IMR-90 (cell line): ENCODE results near the gene CALM1. TPM values are rescaled to one million over a fixed set of nuclear protein-coding genes. Genes with fewer than 3 reads are reported as not detected.

Source experiments
- ATAC-seq: fragments of 200-7000 bp; cut with Tn5 transposase; 2 replicates; pipeline ENCODE4 v1.9.1; 2020; ENCODE audit warnings: low read depth, mild to moderate bottlenecking, moderate library complexity
- BruUV-seq: library from RNA; stranded (reverse); fragments of 400-500 nt; replicated peaks from 2 replicates; lab custom pipeline; 2021; lab: Mats Ljungman, UMichigan
- CTCF ChIA-PET: fragments of 300-600 bp; formaldehyde crosslinking; extraction: SDS; loops from one replicate; lab custom pipeline; 2021; ENCODE audit warnings: antibody characterized with exemption; lab: Yijun Ruan, JAX
- POLR2A ChIA-PET: fragments of 300-600 bp; sonication (Branson Sonifier 250); formaldehyde crosslinking; loops from one replicate; lab custom pipeline; 2022; ENCODE audit warnings: antibody characterized with exemption; ENCODE audit not compliant: unreplicated experiment; lab: Charles Lee
- DNase-seq: peaks from one replicate; pipeline ENCODE4 v3.0.0; 2013
- H2AFZ ChIP-seq: replicated peaks from 2 replicates; pipeline ENCODE3; 2013; ENCODE audit warnings: low read length, mild to moderate bottlenecking; ENCODE audit not compliant: poor library complexity
- H2AK5ac ChIP-seq: 2 replicates; pipeline ENCODE4 v1.6.1; 2013; ENCODE audit warnings: low read depth, low read length, inconsistent platforms
- H2AK9ac ChIP-seq: replicated peaks from 2 replicates; pipeline ENCODE3; 2013; ENCODE audit warnings: mild to moderate bottlenecking, low read depth, low read length, moderate library complexity; ENCODE audit not compliant: poor library complexity
- H2BK120ac ChIP-seq: 2 replicates; pipeline ENCODE4 v1.6.1; 2013; ENCODE audit warnings: low read depth, low read length, inconsistent platforms
- H2BK15ac ChIP-seq: 3 replicates; pipeline ENCODE4 v1.6.1; 2013; ENCODE audit warnings: low read depth, low read length, inconsistent platforms
- H2BK20ac ChIP-seq: 2 replicates; pipeline ENCODE4 v1.6.1; 2013; ENCODE audit warnings: low read depth, mild to moderate bottlenecking, inconsistent platforms, low read length, moderate library complexity
- H2BK5ac ChIP-seq: 2 replicates; pipeline ENCODE4 v1.6.1; 2013; ENCODE audit warnings: mild to moderate bottlenecking, low read depth, low read length, inconsistent platforms; ENCODE audit not compliant: poor library complexity, severe bottlenecking
- H3K14ac ChIP-seq: replicated peaks from 2 replicates; pipeline ENCODE4 v1.6.1; 2013; ENCODE audit warnings: low read depth, low read length, inconsistent platforms
- H3K18ac ChIP-seq: 2 replicates; pipeline ENCODE4 v1.6.1; 2013; ENCODE audit warnings: low read depth, low read length, control low read depth
- H3K23ac ChIP-seq: 2 replicates; pipeline ENCODE4 v1.6.1; 2013; ENCODE audit warnings: low read depth, low read length, inconsistent platforms
- H3K27ac ChIP-seq: 2 replicates; pipeline ENCODE4 v1.5.1; 2013; ENCODE audit warnings: mild to moderate bottlenecking, control low read depth, low read length; ENCODE audit not compliant: insufficient read depth
- H3K27me3 ChIP-seq: 2 replicates; pipeline ENCODE4 v1.6.1; 2013; ENCODE audit warnings: low read length; ENCODE audit not compliant: control insufficient read depth, insufficient read depth
- H3K36me3 ChIP-seq: 2 replicates; pipeline ENCODE4 v1.6.1; 2013; ENCODE audit warnings: low read length, mixed read lengths; ENCODE audit not compliant: control insufficient read depth, insufficient read depth
- H3K4ac ChIP-seq: 2 replicates; pipeline ENCODE4 v1.6.1; 2013; ENCODE audit warnings: low read depth, low read length, inconsistent platforms
- H3K4me1 ChIP-seq: 2 replicates; pipeline ENCODE4 v1.6.1; 2013; ENCODE audit warnings: low read length, mixed read lengths; ENCODE audit not compliant: control insufficient read depth, insufficient read depth
- H3K4me2 ChIP-seq: 2 replicates; pipeline ENCODE4 v1.6.1; 2013; ENCODE audit warnings: low read depth, mild to moderate bottlenecking, control low read depth, low read length, moderate library complexity
- H3K4me3 ChIP-seq: 2 replicates; pipeline ENCODE4 v1.5.1; 2013; ENCODE audit warnings: low read depth, mild to moderate bottlenecking, control low read depth, low read length, moderate library complexity; ENCODE audit not compliant: insufficient read depth
- H3K56ac ChIP-seq: 2 replicates; pipeline ENCODE4 v1.6.1; 2013; ENCODE audit warnings: low read length, inconsistent platforms; ENCODE audit not compliant: insufficient read depth; ENCODE audit errors: extremely low read depth
- H3K79me1 ChIP-seq, 2 experiments: 2 replicates each; pipeline ENCODE4 v1.6.1; 2013; ENCODE audit warnings: low read length in 2 of 2, inconsistent platforms in 1 of 2, low read depth in 1 of 2
- H3K9ac ChIP-seq: 2 replicates; pipeline ENCODE4 v1.6.1; 2013; ENCODE audit warnings: low read depth, low read length, control low read depth
- H3K9me1 ChIP-seq: 2 replicates; pipeline ENCODE4 v1.6.1; 2013; ENCODE audit warnings: low read length, inconsistent platforms; ENCODE audit not compliant: insufficient read depth
- H3K9me3 ChIP-seq: 2 replicates; pipeline ENCODE4 v1.6.1; 2013; ENCODE audit warnings: low read length; ENCODE audit not compliant: control insufficient read depth, insufficient read depth
- H4K20me1 ChIP-seq: 2 replicates; pipeline ENCODE4 v1.6.1; 2013; ENCODE audit warnings: low read length, inconsistent platforms; ENCODE audit not compliant: insufficient read depth
- H4K5ac ChIP-seq: 2 replicates; pipeline ENCODE4 v1.6.1; 2013; ENCODE audit warnings: mild to moderate bottlenecking, low read depth, low read length, control low read depth
- H4K8ac ChIP-seq, 2 experiments: 2 replicates each; pipeline ENCODE4 v1.6.1; 2013; ENCODE audit warnings: low read depth in 2 of 2, low read length in 2 of 2, control low read depth in 1 of 2, inconsistent platforms in 1 of 2
- H4K91ac ChIP-seq: 2 replicates; pipeline ENCODE4 v1.6.1; 2013; ENCODE audit warnings: low read depth, low read length, inconsistent platforms; ENCODE audit not compliant: insufficient read depth
- BHLHE40 ChIP-seq: fragments of 150-350 bp; IDR thresholded peaks from 2 replicates; pipeline ENCODE4 v1.6.1; 2016; ENCODE audit warnings: mild to moderate bottlenecking, low read depth, low read length
- CEBPB ChIP-seq: IDR thresholded peaks from 2 replicates; pipeline ENCODE4 v1.6.1; 2012; ENCODE audit warnings: low read depth, low read length, improper control_type of control experiment
- ELK1 ChIP-seq: fragments of 150-350 bp; IDR thresholded peaks from 2 replicates; pipeline ENCODE4 v1.6.1; 2016; ENCODE audit warnings: low read depth, mild to moderate bottlenecking, low read length, moderate library complexity, borderline replicate concordance
- FOS ChIP-seq: fragments of 150-350 bp; IDR thresholded peaks from 2 replicates; pipeline ENCODE4 v1.6.1; 2016; ENCODE audit warnings: low read depth, low read length
- MAFK ChIP-seq: IDR thresholded peaks from 2 replicates; pipeline ENCODE4 v1.6.1; 2012; ENCODE audit warnings: low read depth, low read length, improper control_type of control experiment
- MAZ ChIP-seq: IDR thresholded peaks from 2 replicates; pipeline ENCODE4 v1.6.1; 2012; ENCODE audit warnings: low read depth, mild to moderate bottlenecking, low read length, improper control_type of control experiment, moderate library complexity, borderline replicate concordance
- NFE2L2 ChIP-seq: fragments of 150-350 bp; IDR thresholded peaks from 2 replicates; pipeline ENCODE4 v1.6.1; 2016; ENCODE audit warnings: low read depth, mild to moderate bottlenecking, low read length
- POLR2A ChIP-seq: IDR thresholded peaks from 2 replicates; pipeline ENCODE4 v1.6.1; 2012; ENCODE audit warnings: mild to moderate bottlenecking, low read depth, low read length
- RAD21 ChIP-seq: IDR thresholded peaks from 2 replicates; pipeline ENCODE4 v1.6.1; 2012; ENCODE audit warnings: low read length, improper control_type of control experiment
- RCOR1 ChIP-seq: IDR thresholded peaks from 2 replicates; pipeline ENCODE4 v1.6.1; 2012; ENCODE audit warnings: mild to moderate bottlenecking, low read length, improper control_type of control experiment; ENCODE audit not compliant: insufficient replicate concordance
- RFX5 ChIP-seq: IDR thresholded peaks from 2 replicates; pipeline ENCODE4 v1.8.0; 2012; ENCODE audit warnings: low read depth, mild to moderate bottlenecking, low read length, moderate library complexity
- SMC3 ChIP-seq: fragments of 150-350 bp; IDR thresholded peaks from 2 replicates; pipeline ENCODE4 v1.6.1; 2016; ENCODE audit warnings: low read depth, mild to moderate bottlenecking, antibody characterized with exemption, low read length, moderate library complexity
- USF2 ChIP-seq: fragments of 150-350 bp; IDR thresholded peaks from 2 replicates; pipeline ENCODE4 v1.6.1; 2017; ENCODE audit warnings: mild to moderate bottlenecking, antibody characterized with exemption, low read length, low read depth
- WGBS, 2 experiments: methylation state at CpG; one replicate each; pipeline versions ENCODE4 v1.1.5 to v1.1.7; 2013; ENCODE audit warnings: missing lambda C conversion rate in 2 of 2; ENCODE audit not compliant: insufficient read length in 1 of 2; ENCODE audit errors: extremely low coverage in 2 of 2; 5-methylcytosine and 5-hydroxymethylcytosine counted together
- dilution Hi-C: fragments of 300-500 bp; cut with HindIII; formaldehyde crosslinking; loops from one replicate; pipeline ENCODE4 v1.14.3; 2018; ENCODE audit warnings: low sequenced_read_pairs; ENCODE audit not compliant: unreplicated experiment
- in situ Hi-C: fragments of 300-500 bp; cut with MboI; formaldehyde crosslinking; loops from 3 replicates; pipeline ENCODE4 v1.14.3; 2019; ENCODE audit warnings: low sequenced_read_pairs, inconsistent platforms, mixed read lengths
- intact Hi-C: fragments of 100-400 bp; cut with micrococcal nuclease; formaldehyde crosslinking; loops from 2 replicates; pipeline ENCODE4 v1.10.0; 2022
- polyA plus RNA-seq, 3 experiments: library from polyadenylated mRNA; depleted of rRNA; stranded (reverse); fragments of >200 nt; gene quantifications; 2 replicates each; pipeline ENCODE4 v1.2.3, GENCODE V29; 2012; ENCODE audit warnings: low replicate concordance in 1 of 3
- total RNA-seq: library from RNA; depleted of rRNA; stranded (reverse); fragments of >200 nt; gene quantifications from 2 replicates; pipeline ENCODE4 v1.2.3, GENCODE V29; 2012
- TF ChIP-seq, protein P1 (sequence below): conservative IDR thresholded peaks from 2 replicates; pipeline ENCODE4 v1.5.1; 2012; ENCODE audit warnings: mild to moderate bottlenecking, low read depth, low read length, improper control_type of control experiment

The CALM1 gene
- total and polyA plus RNA-seq, 2 of the 4 experiments (the other 2 are of a cell fraction) = 72.9 to 188 TPM

GRCh38 chr14:90384543-90384911, 12.3 kb upstream of the CALM1 start:
- H3K9me3 ChIP-seq = no peaks in the 10 kb centered on the region
- H3K4me2 ChIP-seq = peak overlapping the region; percentile 92; the same call in 1 of the 2 replicates
- peak overlapping the region; percentile 92; the same call in 1 of the 2 replicates for H4K5ac ChIP-seq
- ATAC-seq (no peak), DNase-seq (peak; percentile 46)
- ChIA-PET POLR2A (interaction anchor here (0.9 kb wide), 1 partner anchor 13 kb away, joined by 3 read pairs; no protein-coding TSS in a partner anchor), CTCF (no interaction called here)
- no peak overlapping the region for H3K4me3 ChIP-seq
- H3K9me1 ChIP-seq = peaks cover 2% of the 10 kb centered on the region; the same call in 1 of the 2 replicates
- H3K56ac ChIP-seq = no peak overlapping the region
- H3K27me3 ChIP-seq = no peaks in the 10 kb centered on the region
- peaks cover 13% of the 10 kb centered on the region for H3K4me1 ChIP-seq
- H3K14ac ChIP-seq = peak overlapping the region; percentile 41
- no TSS peak for BruUV-seq
- no peak overlapping the region for H2AFZ ChIP-seq
- no peaks in the 10 kb centered on the region for H3K36me3 ChIP-seq
- peak overlapping the region; percentile 50; the same call in 1 of the 2 replicates for H2BK120ac ChIP-seq
- WGBS, 2 experiments = no CpG with 5 or more reads among the region's 3 CpGs
- dilution Hi-C loops = no loop called here
- H4K20me1 ChIP-seq = no peaks in the 10 kb centered on the region
- no peak overlapping the region for H2AK5ac ChIP-seq
- peak overlapping the region; percentile 9; the same call in 1 of the 2 replicates for H2BK20ac ChIP-seq
- H3K27ac ChIP-seq = no peak overlapping the region
- intact Hi-C loops = loop anchor here (5.0 kb wide), 1 partner anchor 82 kb away; no protein-coding TSS in a partner anchor
- H3K9ac ChIP-seq = peak overlapping the region; percentile 73; the same call in 1 of the 2 replicates
- H2BK5ac ChIP-seq = peak overlapping the region; percentile 73
- H3K79me1 ChIP-seq = peaks cover 3 to 12% of the 10 kb centered on the region in 2 experiments; a peak in 1 of 4 replicates
- in situ Hi-C loops = loop anchor here (25.0 kb wide), 1 partner anchor 778 kb away; no protein-coding TSS in a partner anchor
- no peak overlapping the region for H4K91ac ChIP-seq
- H3K23ac ChIP-seq = peak overlapping the region; percentile 77
- peak overlapping the region; percentile 70 to 97 for H4K8ac ChIP-seq
- no peak for TF ChIP-seq CEBPB
- TF ChIP-seq, protein P1, sequence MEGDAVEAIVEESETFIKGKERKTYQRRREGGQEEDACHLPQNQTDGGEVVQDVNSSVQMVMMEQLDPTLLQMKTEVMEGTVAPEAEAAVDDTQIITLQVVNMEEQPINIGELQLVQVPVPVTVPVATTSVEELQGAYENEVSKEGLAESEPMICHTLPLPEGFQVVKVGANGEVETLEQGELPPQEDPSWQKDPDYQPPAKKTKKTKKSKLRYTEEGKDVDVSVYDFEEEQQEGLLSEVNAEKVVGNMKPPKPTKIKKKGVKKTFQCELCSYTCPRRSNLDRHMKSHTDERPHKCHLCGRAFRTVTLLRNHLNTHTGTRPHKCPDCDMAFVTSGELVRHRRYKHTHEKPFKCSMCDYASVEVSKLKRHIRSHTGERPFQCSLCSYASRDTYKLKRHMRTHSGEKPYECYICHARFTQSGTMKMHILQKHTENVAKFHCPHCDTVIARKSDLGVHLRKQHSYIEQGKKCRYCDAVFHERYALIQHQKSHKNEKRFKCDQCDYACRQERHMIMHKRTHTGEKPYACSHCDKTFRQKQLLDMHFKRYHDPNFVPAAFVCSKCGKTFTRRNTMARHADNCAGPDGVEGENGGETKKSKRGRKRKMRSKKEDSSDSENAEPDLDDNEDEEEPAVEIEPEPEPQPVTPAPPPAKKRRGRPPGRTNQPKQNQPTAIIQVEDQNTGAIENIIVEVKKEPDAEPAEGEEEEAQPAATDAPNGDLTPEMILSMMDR = no peak
- TF ChIP-seq MAFK = no peak
- no peak for TF ChIP-seq NFE2L2
- TF ChIP-seq RCOR1 = no peak
- no peak for TF ChIP-seq FOS
- no peak for TF ChIP-seq MAZ
- TF ChIP-seq POLR2A = no peak
- no peak for TF ChIP-seq ELK1
- TF ChIP-seq RAD21 = no peak
- TF ChIP-seq RFX5 = no peak
- no peak for TF ChIP-seq BHLHE40
- no peak for TF ChIP-seq SMC3
- TF ChIP-seq USF2 = no peak
- peak overlapping the region; percentile 87; the same call in 1 of the 2 replicates for H3K18ac ChIP-seq
- H2BK15ac ChIP-seq = peak overlapping the region; percentile 55; the same call in 2 of the 3 replicates
- no peak overlapping the region for H2AK9ac ChIP-seq
- H3K4ac ChIP-seq = peak overlapping the region; percentile 84; the same call in 1 of the 2 replicates
